ENCODE data around the gene MORN5. TPM values are rescaled to one million over a fixed set of nuclear protein-coding genes. Genes with fewer than 3 reads are reported as not detected.

Gene MORN5
- total RNA-seq, 4 donors from 2014 or later, result 1.8 TPM; not detected in 3

DNA sequence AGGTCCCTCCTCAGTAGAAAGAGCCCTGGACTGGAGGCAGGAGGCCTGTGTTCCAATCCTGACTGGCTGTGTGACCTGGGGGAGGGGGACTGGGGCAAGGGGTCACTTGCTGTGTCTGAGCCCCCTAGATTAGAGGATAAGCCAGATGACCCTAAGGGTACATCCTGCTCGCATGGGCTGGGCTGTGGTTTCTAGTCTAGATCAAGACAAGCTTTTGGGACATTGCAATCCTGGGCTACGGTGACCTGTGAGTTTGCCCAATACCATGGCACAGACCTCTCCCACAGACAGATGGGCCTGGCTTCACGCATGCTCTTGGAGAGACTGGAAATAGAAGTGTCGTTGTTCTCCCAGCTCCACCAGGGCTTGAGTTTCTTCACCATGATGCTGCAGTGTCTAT lies 27.2 kb upstream of the MORN5 start:
- peaks cover 0 to 8% of the 10 kb centered on the region in 2 donors for H3K27me3 ChIP-seq
- no peak overlapping the region for H3K4me3 ChIP-seq
- no peak overlapping the region for H3K27ac ChIP-seq
- WGBS, 2 donors, result 73 to 84% methylated on average over 4 of the region's 4 CpGs
- TF ChIP-seq EP300 (IDR thresholded peaks at IDR 0.05), result no peak
- no peak for TF ChIP-seq POLR2A (IDR thresholded peaks at IDR 0.05)
- TF ChIP-seq, protein P1, sequence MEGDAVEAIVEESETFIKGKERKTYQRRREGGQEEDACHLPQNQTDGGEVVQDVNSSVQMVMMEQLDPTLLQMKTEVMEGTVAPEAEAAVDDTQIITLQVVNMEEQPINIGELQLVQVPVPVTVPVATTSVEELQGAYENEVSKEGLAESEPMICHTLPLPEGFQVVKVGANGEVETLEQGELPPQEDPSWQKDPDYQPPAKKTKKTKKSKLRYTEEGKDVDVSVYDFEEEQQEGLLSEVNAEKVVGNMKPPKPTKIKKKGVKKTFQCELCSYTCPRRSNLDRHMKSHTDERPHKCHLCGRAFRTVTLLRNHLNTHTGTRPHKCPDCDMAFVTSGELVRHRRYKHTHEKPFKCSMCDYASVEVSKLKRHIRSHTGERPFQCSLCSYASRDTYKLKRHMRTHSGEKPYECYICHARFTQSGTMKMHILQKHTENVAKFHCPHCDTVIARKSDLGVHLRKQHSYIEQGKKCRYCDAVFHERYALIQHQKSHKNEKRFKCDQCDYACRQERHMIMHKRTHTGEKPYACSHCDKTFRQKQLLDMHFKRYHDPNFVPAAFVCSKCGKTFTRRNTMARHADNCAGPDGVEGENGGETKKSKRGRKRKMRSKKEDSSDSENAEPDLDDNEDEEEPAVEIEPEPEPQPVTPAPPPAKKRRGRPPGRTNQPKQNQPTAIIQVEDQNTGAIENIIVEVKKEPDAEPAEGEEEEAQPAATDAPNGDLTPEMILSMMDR (IDR thresholded peaks at IDR 0.05), result no peak
- peaks cover 0 to 12% (median 4%) of the 10 kb centered on the region in 4 donors for H3K4me1 ChIP-seq
- no peaks in the 10 kb centered on the region for H3K9me3 ChIP-seq
- DNase-seq (ENCODE audit: low spot score in 2 of 2), result no peak
- H3K36me3 ChIP-seq, result no peaks in the 10 kb centered on the region

DNA sequence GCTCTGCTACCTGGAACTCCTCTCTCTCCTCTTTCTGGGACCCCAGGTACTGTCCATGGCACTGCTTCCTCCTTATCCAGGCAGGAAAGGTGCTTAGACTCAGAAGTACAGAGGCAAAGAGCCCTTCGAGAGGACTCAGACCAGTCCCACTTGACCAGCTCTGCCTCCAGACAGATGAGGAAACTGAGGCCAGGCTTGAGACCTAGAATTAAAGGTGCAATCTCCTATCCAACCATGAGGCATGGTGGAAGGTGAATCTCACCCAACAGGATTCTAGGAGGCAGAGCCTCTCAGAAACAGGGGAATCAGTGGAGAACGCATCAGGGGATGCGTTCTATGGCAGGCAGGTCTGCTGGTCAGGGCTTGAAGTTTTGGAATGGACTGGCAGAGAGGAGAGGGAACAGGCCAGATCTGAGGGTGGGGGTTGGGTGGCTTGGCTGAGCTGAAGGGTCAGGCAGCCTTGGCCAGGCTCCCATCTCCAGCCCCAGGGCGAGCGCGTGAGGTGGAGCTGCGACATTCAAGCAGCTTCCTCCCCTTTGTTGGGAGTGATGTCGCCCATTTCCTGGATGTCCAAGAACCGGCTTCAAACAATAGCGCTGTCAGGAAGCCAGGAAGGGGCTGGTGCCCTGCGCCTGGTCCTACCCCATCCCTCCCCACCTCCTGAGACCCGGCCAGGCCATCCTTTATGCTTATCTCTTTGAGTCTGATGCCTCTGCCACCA lies 26.3 kb upstream of the MORN5 start:
- no peaks in the 10 kb centered on the region for H3K36me3 ChIP-seq
- H3K4me3 ChIP-seq, result no peak overlapping the region
- peak in 1 of 2 donors; percentile 20 for TF ChIP-seq EP300 (IDR thresholded peaks at IDR 0.05)
- TF ChIP-seq, protein P1 (IDR thresholded peaks at IDR 0.05), result no peak
- no peak overlapping the region for H3K27ac ChIP-seq
- no peak for DNase-seq (ENCODE audit: low spot score in 2 of 2)
- 66 to 79% methylated on average over 12 of the region's 12 CpGs for WGBS, 2 donors
- H3K9me3 ChIP-seq, result no peaks in the 10 kb centered on the region
- H3K27me3 ChIP-seq, result peaks cover 0 to 5% of the 10 kb centered on the region in 2 donors
- H3K4me1 ChIP-seq, result peaks cover 0 to 12% (median 4%) of the 10 kb centered on the region in 4 donors

DNA sequence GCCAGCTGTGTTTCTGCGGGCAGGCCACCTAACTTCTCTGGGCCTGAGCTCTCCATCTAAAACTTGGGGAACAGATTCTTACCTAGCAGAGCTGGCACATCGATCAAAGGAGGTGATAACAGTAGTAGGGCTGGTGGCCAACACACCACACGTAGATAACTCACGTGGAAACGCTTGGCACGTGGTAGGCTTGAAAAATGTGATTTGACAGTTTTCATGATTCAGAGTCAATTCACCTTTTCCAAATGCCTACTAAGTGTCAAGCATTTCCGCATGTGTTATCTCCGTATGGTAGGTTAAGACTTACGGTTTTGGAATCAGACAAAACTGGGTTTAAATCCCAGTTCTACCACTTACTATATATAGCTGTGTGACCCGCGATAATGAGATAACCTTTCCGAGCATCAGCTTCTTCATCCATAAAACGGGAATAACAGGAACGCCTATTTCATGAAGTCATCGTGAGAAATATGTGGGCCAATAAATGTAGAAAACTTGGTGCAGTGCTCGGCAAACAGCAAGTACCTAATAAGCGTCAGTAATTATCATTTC lies 25.6 kb upstream of the MORN5 start:
- Histone ChIP-seq H3K27ac (no peak overlapping the region), H3K4me3 (no peak overlapping the region), H3K4me1 (peaks cover 0 to 12% (median 4%) of the 10 kb centered on the region in 4 donors), H3K9me3 (no peaks in the 10 kb centered on the region), H3K27me3 (no peaks in the 10 kb centered on the region), H3K36me3 (no peaks in the 10 kb centered on the region)
- TF ChIP-seq, protein P1 (IDR thresholded peaks at IDR 0.05), result no peak
- DNase-seq (ENCODE audit: low spot score in 2 of 2), result no peak
- 76 to 84% methylated on average over 17 of the region's 17 CpGs for WGBS, 2 donors

DNA sequence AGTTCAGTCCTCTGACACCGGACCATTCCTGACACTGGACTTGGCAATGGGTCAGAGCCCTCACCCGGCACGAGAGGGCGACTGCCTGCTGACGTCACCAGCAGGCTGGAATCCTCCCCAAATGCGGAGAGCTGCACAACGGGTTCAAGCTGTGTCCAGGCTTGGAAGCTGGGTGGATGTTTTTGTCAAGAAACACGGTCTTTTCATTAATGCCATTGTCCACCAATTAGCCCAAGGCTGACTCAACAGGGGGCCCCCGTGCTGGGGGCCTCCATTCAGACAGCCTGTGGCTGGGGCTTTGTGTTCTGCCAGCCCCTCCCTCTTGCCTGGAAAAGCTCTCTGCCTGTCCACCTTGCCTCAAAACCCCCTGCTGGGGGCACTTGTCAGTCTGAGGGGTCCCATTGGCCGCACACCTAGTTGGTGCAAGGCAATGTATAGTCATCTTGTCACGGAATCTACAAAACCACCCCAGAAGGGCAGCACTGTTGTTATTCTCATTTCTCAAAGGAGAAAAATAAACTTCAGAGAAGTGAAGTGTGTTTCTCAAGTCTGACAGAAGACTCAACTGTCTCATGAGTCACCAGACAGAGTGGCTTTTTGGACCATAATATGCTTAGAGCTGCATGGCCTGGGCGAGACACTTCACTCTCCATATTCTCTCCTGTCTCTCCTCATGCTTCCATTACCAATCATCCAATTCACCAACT lies 24.7 kb upstream of the MORN5 start:
- DNase-seq (ENCODE audit: low spot score in 2 of 2), result no peak
- Histone ChIP-seq H3K27ac (no peak overlapping the region), H3K36me3 (no peaks in the 10 kb centered on the region), H3K9me3 (no peaks in the 10 kb centered on the region), H3K4me3 (no peak overlapping the region), H3K4me1 (peaks cover 0 to 12% (median 4%) of the 10 kb centered on the region in 4 donors), H3K27me3 (no peaks in the 10 kb centered on the region)
- 23 to 34% methylated on average over 11 to 12 of the region's 12 CpGs for WGBS, 2 donors
- TF ChIP-seq, protein P1 (IDR thresholded peaks at IDR 0.05), result no peak
- TF ChIP-seq EP300 (IDR thresholded peaks at IDR 0.05), result no peak
- TF ChIP-seq POLR2A (IDR thresholded peaks at IDR 0.05), result no peak

DNA sequence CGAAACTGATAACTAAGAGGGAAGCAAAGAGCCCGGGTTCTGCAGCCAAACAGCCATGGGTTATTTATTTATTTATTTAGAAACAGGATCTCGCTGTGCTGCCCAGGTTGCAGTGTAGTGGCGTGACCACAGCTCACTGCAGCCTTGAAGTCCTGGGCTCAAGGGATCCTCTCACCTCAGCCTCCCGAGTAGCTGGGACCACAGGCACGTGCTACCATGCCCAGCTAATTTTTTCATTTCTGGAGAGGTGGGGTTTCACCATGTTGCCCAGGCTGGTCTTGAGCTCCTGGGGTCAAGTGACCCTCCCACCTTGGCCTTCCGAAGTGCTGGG lies 24.2 kb upstream of the MORN5 start:
- H3K4me3 ChIP-seq, result no peak overlapping the region
- no peaks in the 10 kb centered on the region for H3K9me3 ChIP-seq
- TF ChIP-seq POLR2A (IDR thresholded peaks at IDR 0.05) (no peak), EP300 (IDR thresholded peaks at IDR 0.05) (no peak)
- TF ChIP-seq, protein P1 (IDR thresholded peaks at IDR 0.05), result no peak
- WGBS, 2 donors, result 87 to 91% methylated on average over 7 of the region's 7 CpGs
- H3K27ac ChIP-seq, result no peak overlapping the region
- no peaks in the 10 kb centered on the region for H3K36me3 ChIP-seq
- no peak for DNase-seq (ENCODE audit: low spot score in 2 of 2)
- peaks cover 0 to 12% (median 4%) of the 10 kb centered on the region in 4 donors for H3K4me1 ChIP-seq
- no peaks in the 10 kb centered on the region for H3K27me3 ChIP-seq

Data from tibial nerve (tissue), 4 donors.